ENCODE data around the gene XG. TPM values are rescaled to one million over a fixed set of nuclear protein-coding genes. Genes with fewer than 3 reads are reported as not detected.

The XG gene
- total RNA-seq, 2 experiments from 2014 or later = not detected

DNA sequence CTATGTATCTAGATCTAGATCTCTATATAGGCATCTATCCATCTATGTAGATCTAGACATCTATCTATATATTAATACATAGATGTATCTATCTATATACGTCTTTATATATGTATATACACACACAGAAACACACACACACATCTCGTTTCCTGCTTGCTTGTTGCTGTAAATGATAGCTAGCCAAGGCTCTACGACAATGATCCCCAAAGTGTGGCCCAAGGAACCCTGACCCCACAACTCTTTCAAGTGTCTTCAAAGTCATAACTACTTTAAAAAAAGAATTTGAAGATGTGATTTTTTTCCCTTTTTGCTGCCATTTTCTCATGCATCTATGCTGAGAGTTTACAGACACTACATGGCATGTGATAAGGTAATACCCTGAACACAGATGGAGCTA lies 105.7 kb downstream of the XG start:
- Mint-ChIP-seq H3K4me3 (no peak overlapping the region), H3K36me3 (ENCODE audit: low read depth) (no peaks in the 10 kb centered on the region), H3K4me1 (no peaks in the 10 kb centered on the region), H3K27me3 (no peaks in the 10 kb centered on the region), H3K27ac (no peak overlapping the region), H3K9me3 (no peaks in the 10 kb centered on the region)
- no peak for DNase-seq
- ChIA-PET CTCF (no interaction called here), POLR2A (no interaction called here)

DNA sequence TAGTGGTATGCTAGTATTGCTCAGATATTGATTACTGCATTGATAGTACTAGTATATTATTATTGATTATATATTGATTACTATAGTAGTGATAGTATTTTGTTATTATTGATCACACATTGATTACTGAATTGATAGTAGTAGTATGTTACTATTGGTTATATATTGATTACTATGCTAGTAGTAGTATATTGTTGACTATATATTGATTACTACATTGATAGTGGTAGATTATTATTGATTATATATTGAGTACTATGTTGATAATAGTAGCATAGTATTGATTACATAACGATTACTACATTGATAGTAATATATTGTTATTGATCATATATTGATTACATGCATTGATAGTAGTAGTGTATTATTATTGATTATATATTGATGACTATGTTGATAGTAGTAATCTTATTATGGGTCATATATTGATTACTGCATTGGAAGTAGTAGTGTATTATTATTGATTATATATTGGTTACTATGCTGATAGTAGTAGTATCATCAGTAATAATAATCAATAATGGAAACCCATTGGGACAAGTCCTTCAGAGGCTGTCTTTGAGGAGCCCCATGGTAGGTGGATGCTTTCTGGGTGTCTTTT lies 107.5 kb downstream of the XG start:
- Mint-ChIP-seq H3K36me3 (ENCODE audit: low read depth) (no peaks in the 10 kb centered on the region), H3K27ac (no peak overlapping the region), H3K9me3 (no peaks in the 10 kb centered on the region), H3K27me3 (no peaks in the 10 kb centered on the region), H3K4me3 (no peak overlapping the region), H3K4me1 (no peaks in the 10 kb centered on the region)
- POLR2A ChIA-PET = no interaction called here
- no peak for DNase-seq
- CTCF ChIA-PET = no interaction called here

DNA sequence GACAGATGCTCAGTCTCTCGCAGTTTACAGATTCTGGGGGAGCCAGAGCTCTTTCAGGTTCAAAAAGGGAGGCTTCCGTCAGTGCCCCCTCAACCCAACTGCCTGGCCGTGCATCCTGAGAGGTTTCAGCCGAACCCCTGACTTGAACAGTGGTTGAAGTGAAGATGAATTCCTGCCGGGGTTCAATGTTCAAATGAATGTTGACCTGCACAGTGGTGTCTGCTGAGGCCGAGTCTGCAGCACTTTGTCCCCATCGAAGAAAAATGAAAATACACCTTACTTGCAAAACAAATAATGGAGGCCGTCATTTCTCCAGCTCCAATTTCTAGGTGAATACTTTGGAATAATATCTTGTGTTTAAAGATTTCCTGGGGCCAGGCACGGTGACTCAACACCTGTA lies 110.6 kb downstream of the XG start:
- ChIA-PET CTCF (no interaction called here), POLR2A (no interaction called here)
- Mint-ChIP-seq H3K4me1 (no peaks in the 10 kb centered on the region), H3K27ac (no peak overlapping the region), H3K36me3 (ENCODE audit: low read depth) (no peaks in the 10 kb centered on the region), H3K27me3 (no peaks in the 10 kb centered on the region), H3K9me3 (no peaks in the 10 kb centered on the region), H3K4me3 (no peak overlapping the region)
- DNase-seq = no peak

DNA sequence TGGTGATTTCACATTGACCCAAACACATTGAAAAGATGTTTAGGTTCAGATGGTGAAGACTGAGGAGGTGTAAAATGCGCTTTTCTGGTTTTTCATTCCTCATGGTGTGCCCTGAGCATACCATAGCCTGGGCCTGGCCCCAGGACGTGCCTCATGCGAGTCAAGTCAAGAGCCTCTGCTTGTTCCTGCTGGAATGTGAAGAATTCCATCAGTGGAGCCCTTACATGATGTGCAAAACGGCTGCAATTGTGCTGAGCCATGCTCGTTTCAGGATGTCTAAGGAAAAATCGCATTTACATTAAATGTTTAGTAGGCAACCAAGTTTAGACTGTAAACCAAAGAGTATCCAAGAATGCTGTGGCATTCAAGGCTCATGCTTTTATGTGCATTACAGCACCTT lies 111.8 kb downstream of the XG start:
- H3K27ac Mint-ChIP-seq = no peak overlapping the region
- POLR2A ChIA-PET = no interaction called here
- H3K9me3 Mint-ChIP-seq = no peaks in the 10 kb centered on the region
- CTCF ChIA-PET = no interaction called here
- DNase-seq = no peak
- H3K27me3 Mint-ChIP-seq = no peaks in the 10 kb centered on the region
- no peaks in the 10 kb centered on the region for H3K36me3 Mint-ChIP-seq (ENCODE audit: low read depth)
- H3K4me3 Mint-ChIP-seq = no peak overlapping the region
- no peaks in the 10 kb centered on the region for H3K4me1 Mint-ChIP-seq

Other genes with a start within 250 kb of the XG start
- 100 to 1,000 TPM; 261 to 314 TPM for gene CD99, start 60.7 kb upstream of the XG start, total RNA-seq
- not detected for gene GYG2, start 76.9 kb downstream of the XG start, total RNA-seq
- 1 to 10 TPM; 2.5 to 2.7 TPM for gene ARSD, start 177.3 kb downstream of the XG start, total RNA-seq